Measurements from ENCODE around the gene AXIN2.

GRCh38 chr17:65527381-65527780 is 34.1 kb downstream of the AXIN2 start:
- TF ChIP-seq CTCF (conservative IDR thresholded peaks at IDR 0.05; ENCODE audit: low read depth, low read length) (no peak), EZH2 (IDR thresholded peaks at IDR 0.05; ENCODE audit: borderline replicate concordance, low read depth, low read length, poor library complexity, severe bottlenecking) (no peak)
